ENCODE data around the gene SNED1.

SNED1 gene

GRCh38 chr2:240988571-240989271 lies 9.7 kb upstream of the SNED1 start:
- TF ChIP-seq CTCF (conservative IDR thresholded peaks at IDR 0.05), result no peak
- peak overlapping the region; percentile 87; the same call in 1 of the 2 replicates for H3K27ac ChIP-seq

- peak; percentile 47; the same call in 1 of the 2 replicates for TF ChIP-seq CTCF (conservative IDR thresholded peaks at IDR 0.05)
- peak overlapping the region; percentile 87; the same call in 1 of the 2 replicates for H3K27ac ChIP-seq
Measured at GRCh38 chr2:240989451-240990265, 8.8 kb upstream of the SNED1 start.

GRCh38 chr2:240990266-240990529 lies 8.2 kb upstream of the SNED1 start:
- peak overlapping the region; percentile 87; the same call in 1 of the 2 replicates for H3K27ac ChIP-seq
- no peak for TF ChIP-seq CTCF (conservative IDR thresholded peaks at IDR 0.05)

- H3K27ac ChIP-seq, result peak overlapping the region; percentile 87
- TF ChIP-seq CTCF (conservative IDR thresholded peaks at IDR 0.05), result no peak
Measured at GRCh38 chr2:240990726-240991377, 7.6 kb upstream of the SNED1 start.

- TF ChIP-seq CTCF (conservative IDR thresholded peaks at IDR 0.05), result no peak
- H3K27ac ChIP-seq, result peak overlapping the region; percentile 87
Measured at GRCh38 chr2:240991378-240992263, 6.8 kb upstream of the SNED1 start.

- peak overlapping the region; percentile 87 for H3K27ac ChIP-seq
- no peak for TF ChIP-seq CTCF (conservative IDR thresholded peaks at IDR 0.05)
Measured at GRCh38 chr2:240992572-240993291, 5.7 kb upstream of the SNED1 start.
